IPS-NIHi11 (cell line): ENCODE data around the gene RHBDD3.
A peak's percentile ranks its signal among the peaks of the same experiment; 100 is the strongest.
"Not testable (repeated sequence)": the region's sequence is repeated elsewhere in the genome, so short reads cannot be mapped to it uniquely, and the experiment has no call there.

ENCODE experiments used
- DNase-seq: peaks from one replicate; pipeline ENCODE4 v3.0.0; 2012; ENCODE audit warnings: mixed read lengths, low spot score

RHBDD3 gene

GRCh38 chr22:29247891-29248290 lies 19.9 kb downstream of the RHBDD3 start:
- DNase-seq = not testable (repeated sequence)

- peak; percentile 90 for DNase-seq
These were observed 22.0 kb downstream of the RHBDD3 start for GRCh38 chr22:29245626-29246385.

DNA sequence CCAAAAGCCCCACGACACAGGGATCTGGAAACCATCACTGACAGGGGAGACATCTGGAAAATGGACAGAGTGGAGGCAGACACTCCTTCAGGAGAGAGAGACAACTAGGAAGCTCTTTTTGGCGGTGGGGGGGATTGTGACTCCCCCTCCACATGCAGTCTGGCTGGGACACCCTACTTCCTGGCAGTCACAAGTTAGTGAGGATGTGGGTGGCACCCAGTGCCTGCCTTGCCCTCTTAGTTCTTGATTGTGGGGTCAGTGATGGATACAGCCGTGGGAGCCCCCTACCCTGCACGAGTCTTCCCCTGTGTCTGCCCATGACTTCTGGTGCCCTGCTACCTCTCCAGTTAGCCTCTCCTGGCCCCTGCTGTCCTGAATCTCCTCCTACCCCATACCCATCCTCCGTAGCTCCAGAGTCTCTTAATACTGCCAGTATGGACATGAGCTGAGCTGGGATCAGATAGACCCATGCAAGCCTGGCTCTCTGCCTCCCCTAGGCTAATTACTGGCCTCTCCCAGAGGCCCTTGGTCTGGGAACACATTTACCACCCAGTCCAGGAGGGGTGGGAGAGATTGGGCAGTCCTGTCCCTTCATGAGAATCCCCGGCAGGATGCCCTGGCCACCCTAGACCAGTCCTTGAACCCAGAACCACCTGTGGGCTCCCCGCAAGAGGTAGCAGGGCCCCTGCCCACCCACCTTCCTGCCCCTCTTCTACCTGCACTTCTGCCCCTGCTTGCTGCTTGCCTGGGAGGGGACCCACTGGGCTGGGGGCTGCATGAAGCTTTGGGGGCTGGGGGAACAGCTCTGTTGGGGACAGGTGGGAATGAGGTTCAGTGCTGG lies 22.8 kb downstream of the RHBDD3 start:
- DNase-seq = peak; percentile 3

- DNase-seq = no peak
These were observed 23.8 kb downstream of the RHBDD3 start for GRCh38 chr22:29243874-29244446.

DNA sequence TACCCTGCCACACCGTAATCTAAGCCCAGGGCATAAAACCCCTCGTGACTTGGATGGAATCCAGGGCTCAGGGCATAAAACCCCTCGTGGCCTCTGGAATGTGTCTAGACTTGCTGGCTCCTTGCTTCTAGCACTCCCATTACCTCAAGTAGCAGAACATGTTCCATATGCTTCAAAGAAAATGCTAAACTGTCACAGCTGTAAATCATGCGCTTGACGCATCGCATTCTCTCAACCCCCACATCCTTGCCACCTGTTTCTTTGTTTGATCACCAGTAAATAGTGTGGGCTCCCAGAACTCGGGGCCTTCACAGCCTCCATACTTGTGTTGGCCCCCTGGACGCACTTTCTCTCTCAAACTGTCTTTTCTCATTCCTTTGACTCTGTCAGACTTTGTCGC lies 27.3 kb downstream of the RHBDD3 start:
- not testable (repeated sequence) for DNase-seq

- DNase-seq = peak; percentile 9
These were observed 34.4 kb downstream of the RHBDD3 start for GRCh38 chr22:29233277-29233877.

GRCh38 chr22:29231971-29232959 lies 35.5 kb downstream of the RHBDD3 start:
- DNase-seq = peak; percentile 26

- DNase-seq = peak; percentile 16
These were observed 36.6 kb downstream of the RHBDD3 start for GRCh38 chr22:29230972-29231875.

- DNase-seq = peak; percentile 3
These were observed 41.3 kb downstream of the RHBDD3 start for GRCh38 chr22:29226351-29226981.

DNA sequence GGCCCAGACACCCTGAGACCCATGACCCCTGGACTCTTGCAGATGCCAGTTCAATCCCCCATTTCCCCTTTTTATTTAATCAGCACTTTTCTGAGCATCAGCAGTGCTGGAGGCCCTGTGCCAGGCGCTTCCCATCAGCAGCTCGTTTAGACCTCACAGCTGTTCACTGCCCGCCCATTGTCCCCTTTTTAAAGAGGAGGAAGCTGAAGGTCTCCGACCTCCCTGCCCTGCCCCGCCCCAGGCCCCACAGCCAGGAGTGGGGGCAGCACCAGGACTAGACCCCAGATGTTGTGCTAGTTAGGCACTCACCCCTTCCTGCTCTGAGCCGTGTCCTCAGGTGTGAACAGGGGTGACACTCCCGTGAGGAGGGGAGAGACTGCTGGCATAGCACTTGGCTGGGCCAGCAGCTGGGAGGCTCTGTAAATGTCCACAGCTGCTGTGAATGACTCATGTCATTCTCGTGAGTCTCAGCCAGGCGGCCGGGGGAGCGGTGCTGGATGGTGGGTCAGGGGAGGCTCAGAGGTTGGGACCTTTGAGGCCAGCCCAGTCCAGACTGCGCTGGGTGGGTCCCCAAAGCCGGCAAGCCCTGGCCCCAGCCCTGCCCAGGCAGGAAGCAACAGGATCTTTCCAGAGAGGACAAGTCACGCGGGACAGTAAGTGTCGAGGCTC lies 42.2 kb downstream of the RHBDD3 start:
- DNase-seq = no peak

DNA sequence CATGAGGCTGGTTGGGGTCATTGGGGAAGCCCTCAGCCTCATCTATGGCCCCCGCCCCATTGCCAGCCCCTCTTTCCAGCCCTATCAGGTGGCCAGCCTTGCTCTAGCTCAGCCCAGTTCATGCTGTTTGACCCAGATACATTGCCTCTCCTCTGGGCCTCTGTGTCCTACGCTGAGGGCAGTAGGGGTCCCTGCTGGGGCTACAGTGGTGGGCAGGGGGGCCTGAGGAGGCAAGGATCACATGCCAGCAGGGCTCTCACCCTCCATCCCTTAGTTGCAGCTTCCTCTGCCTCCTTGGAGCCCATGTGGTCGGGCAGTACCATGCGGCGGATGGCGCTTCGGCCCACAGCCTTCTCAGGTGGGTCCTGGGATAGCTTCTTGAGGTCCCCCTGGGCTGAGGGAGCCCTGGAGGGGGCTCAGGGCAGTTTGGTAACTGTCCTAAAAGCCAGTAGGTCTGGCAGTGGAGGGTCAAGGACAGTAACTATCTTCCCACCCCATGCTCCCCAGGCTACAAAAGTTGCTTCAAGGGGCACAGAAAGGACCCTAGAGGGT lies 42.8 kb downstream of the RHBDD3 start:
- DNase-seq = no peak

GRCh38 chr22:29224121-29224858 lies 43.5 kb downstream of the RHBDD3 start:
- DNase-seq = no peak

DNA sequence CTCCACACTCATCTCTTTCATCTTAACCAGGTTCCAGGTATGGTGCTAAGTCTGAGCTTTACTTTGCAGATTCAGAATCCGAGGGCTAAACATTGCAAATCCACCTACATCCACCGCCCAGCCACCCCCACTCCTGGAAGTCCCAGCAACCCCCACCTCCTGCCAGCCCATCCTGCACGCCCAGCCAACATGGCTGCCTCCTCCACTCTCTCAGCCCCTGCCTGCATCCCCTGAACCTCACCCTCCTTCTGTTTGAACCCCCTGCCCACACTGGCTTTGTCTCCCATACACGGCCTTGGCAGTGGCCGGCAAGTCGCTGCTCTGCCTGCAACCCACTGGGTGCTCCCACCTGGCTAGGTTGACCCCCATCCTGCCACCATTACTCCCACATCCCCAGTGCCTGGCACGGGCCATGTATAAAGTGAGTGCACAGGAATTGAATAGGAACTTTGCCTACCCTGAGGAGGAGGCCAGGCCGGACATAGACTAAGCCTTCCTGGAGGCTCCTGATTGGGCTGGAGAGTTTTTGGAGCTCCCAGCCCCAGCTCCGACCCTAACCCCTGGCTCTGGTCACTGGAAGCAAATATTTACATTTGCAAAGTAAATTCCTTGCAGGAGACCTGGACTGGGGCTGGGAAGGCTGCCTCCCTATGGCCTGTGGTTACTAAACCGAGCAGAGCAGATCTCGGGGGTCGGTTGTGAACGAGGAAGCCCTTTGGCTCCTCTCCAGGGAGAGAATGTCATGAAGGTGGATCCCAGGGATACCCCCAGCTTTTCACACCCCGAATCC lies 47.7 kb downstream of the RHBDD3 start:
- DNase-seq = peak; percentile 59

- not testable (repeated sequence) for DNase-seq
These were observed 48.4 kb downstream of the RHBDD3 start for GRCh38 chr22:29219409-29219782.

DNA sequence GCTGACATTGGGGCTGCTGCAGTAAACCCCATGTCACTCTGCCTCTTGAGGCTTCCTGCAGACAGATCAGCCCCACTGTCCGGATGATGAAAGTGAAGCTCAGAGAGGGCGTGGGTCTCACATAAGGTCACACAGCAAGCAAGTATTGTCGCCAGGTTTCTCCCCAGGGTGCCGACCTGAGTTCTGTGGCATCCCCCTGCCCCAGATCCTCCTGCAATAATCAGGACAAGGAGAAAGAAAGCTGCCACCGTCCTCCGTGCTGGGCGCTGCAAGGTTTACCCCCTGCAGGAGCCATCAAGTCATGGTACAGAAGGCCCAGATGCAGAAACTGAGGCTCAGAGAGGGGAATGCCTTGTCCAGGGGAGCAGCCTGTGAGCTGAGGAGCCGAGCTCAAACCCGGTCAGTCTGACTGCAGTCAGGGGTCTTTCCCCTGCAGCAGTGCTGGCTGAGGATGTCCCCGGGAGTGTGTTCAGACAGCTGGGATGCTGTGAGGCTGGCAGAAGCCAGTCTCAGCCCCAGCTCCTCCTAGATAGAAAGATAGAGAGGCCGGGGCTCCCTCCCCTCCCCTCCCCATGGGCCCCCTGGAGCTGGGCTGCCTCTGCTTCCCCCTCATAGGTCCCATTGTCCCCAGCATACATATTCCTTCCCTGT lies 48.9 kb downstream of the RHBDD3 start:
- peak; percentile 11 for DNase-seq
